Lower leg skin (tissue), 4 donors: ENCODE measurements around the gene CDCA7. TPM values are rescaled to one million over a fixed set of nuclear protein-coding genes. Genes with fewer than 3 reads are reported as not detected.

Experiments used
- DNase-seq, 2 donors: peaks; one replicate each; pipeline ENCODE4 v3.0.0-alpha.2; 2019; ENCODE audit warnings: low spot score in 2 of 2
- H3K4me3 ChIP-seq: fragments of 200-600 bp; sonication (generic); 2 replicates; pipeline ENCODE4 v1.5.1; 2017; ENCODE audit warnings: mild to moderate bottlenecking, low read depth; ENCODE audit not compliant: poor library complexity, severe bottlenecking
- CTCF ChIP-seq, 3 donors: fragments of 450-650 bp; IDR thresholded peaks; one replicate each; pipeline ENCODE4 v1.5.1; 2016; ENCODE audit warnings: antibody characterized with exemption in 3 of 3, mild to moderate bottlenecking in 3 of 3, moderate library complexity in 2 of 3
- POLR2A ChIP-seq, 2 donors: fragments of 450-650 bp; IDR thresholded peaks; one replicate each; pipeline ENCODE4 v1.6.1; 2016 to 2017; ENCODE audit warnings: antibody characterized with exemption in 2 of 2, mild to moderate bottlenecking in 1 of 2, moderate library complexity in 1 of 2
- WGBS, 2 donors: methylation state at CpG; one replicate each; pipeline ENCODE4 v1.1.5; 2018; 5-methylcytosine and 5-hydroxymethylcytosine counted together
- intact Hi-C: fragments of 100-400 bp; cut with DNase I; formaldehyde crosslinking; loops from one replicate; pipeline ENCODE4 v1.15.0; 2023; ENCODE audit warnings: low total_unique reads
- total RNA-seq, 4 donors: library from RNA; depleted of rRNA; stranded (reverse); fragments of >200 nt; gene quantifications; one replicate each; pipeline ENCODE4 v1.1.0, GENCODE V29; 2016

The CDCA7 gene
- total RNA-seq, 4 donors from 2014 or later: 5.4 to 6.6 (median 5.7) TPM

GRCh38 chr2:173347305-173348168 lies 7.1 kb upstream of the CDCA7 start:
- 81 to 84% methylated on average over 8 of the region's 8 CpGs for WGBS, 2 donors
- DNase-seq: no peak
- TF ChIP-seq CTCF (IDR thresholded peaks at IDR 0.05) (no peak), POLR2A (IDR thresholded peaks at IDR 0.05) (no peak)
- intact Hi-C loops: no loop called here
- no peak overlapping the region for H3K4me3 ChIP-seq

GRCh38 chr2:173349287-173349686 lies 5.4 kb upstream of the CDCA7 start:
- intact Hi-C loops: no loop called here
- H3K4me3 ChIP-seq: no peak overlapping the region
- TF ChIP-seq CTCF (IDR thresholded peaks at IDR 0.05) (no peak), POLR2A (IDR thresholded peaks at IDR 0.05) (no peak)
- no peak for DNase-seq
- 79 to 84% methylated on average over 2 of the region's 2 CpGs for WGBS, 2 donors

- 78 to 87% methylated on average over 2 of the region's 2 CpGs for WGBS, 2 donors
- TF ChIP-seq CTCF (IDR thresholded peaks at IDR 0.05) (no peak), POLR2A (IDR thresholded peaks at IDR 0.05) (no peak)
- intact Hi-C loops: no loop called here
- no peak overlapping the region for H3K4me3 ChIP-seq
- no peak for DNase-seq
Observed at GRCh38 chr2:173350383-173350782, 4.3 kb upstream of the CDCA7 start.

DNA sequence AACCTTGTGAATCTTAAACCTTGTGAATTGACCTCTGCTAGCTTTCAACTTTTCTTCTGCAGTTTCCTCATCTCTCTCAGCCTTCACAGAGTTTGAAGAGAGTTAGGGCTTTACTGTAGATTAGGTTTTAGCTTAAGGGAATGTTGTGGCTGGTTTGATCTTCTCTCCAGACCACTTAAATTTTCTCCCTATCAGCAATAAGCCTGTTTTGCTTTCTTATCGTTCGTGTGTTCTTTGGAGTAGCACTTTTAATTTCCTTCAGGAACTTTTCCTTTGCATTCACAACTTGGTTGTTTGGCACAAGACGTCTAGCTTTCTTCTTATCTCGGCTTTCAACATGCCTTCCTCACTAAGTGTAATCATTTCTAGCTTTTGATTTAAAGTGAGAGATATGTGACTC lies 2.8 kb upstream of the CDCA7 start:
- WGBS, 2 donors: 64 to 70% methylated on average over 4 of the region's 4 CpGs
- intact Hi-C loops: no loop called here
- H3K4me3 ChIP-seq: no peak overlapping the region
- TF ChIP-seq CTCF (IDR thresholded peaks at IDR 0.05) (no peak), POLR2A (IDR thresholded peaks at IDR 0.05) (no peak)
- DNase-seq: no peak

GRCh38 chr2:173353556-173353955 lies 1.1 kb upstream of the CDCA7 start:
- intact Hi-C loops: no loop called here
- H3K4me3 ChIP-seq: no peak overlapping the region
- no peak for TF ChIP-seq POLR2A (IDR thresholded peaks at IDR 0.05)
- TF ChIP-seq CTCF (IDR thresholded peaks at IDR 0.05): no peak
- 46 to 54% methylated on average over 5 of the region's 5 CpGs for WGBS, 2 donors
- DNase-seq: no peak
